HG03442 (cell line): ENCODE results near the gene KSR1.
A peak's percentile ranks its signal among the peaks of the same experiment; 100 is the strongest.
"Not testable (repeated sequence)": the region's sequence is repeated elsewhere in the genome, so short reads cannot be mapped to it uniquely, and the experiment has no call there.

Experiments used
- ATAC-seq: cut with Tn5 transposase; IDR thresholded peaks from one replicate; pipeline ENCODE4 v1.9.1; 2021; ENCODE audit warnings: mild to moderate bottlenecking, moderate library complexity; ENCODE audit not compliant: unreplicated experiment

The KSR1 gene

DNA sequence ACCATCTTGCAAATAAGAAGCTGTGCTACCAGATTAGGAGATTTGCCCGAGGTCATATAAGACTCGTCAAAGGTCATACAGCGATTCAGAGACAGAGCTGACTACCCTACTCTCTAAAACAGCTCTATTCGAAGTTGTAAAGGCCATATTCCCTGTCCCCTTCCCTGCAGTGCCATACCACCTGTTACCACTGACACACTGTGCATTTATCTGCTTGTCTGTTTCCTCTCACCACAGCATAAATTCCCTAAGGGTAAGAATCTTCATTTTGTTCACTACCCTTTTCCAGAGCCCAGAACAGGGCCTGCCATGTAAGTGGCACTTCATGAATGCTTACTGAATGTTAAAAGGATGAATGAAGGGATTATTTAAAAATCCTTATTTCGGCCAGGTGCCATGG is 3.4 kb upstream of the KSR1 start:
- no peak for ATAC-seq

DNA sequence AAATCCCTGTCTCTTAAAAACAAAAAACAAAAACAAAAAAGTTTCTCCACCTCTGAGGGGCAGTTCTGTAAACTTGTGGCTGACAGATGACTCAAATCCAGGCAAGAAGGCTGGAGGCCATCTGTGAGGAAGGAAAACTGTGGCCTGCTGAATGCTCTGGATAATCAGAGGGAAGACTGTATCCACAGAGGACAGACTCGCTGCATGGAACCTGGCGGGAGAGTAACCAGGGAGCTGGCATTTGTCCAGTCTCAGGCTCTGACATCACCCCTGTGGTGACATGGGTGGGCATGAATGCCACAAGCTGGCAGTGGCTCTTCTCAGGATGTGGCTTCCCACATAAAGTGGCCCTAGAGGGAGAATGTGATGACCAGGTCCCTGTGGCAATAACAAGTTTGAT is 2.8 kb upstream of the KSR1 start:
- no peak for ATAC-seq

DNA sequence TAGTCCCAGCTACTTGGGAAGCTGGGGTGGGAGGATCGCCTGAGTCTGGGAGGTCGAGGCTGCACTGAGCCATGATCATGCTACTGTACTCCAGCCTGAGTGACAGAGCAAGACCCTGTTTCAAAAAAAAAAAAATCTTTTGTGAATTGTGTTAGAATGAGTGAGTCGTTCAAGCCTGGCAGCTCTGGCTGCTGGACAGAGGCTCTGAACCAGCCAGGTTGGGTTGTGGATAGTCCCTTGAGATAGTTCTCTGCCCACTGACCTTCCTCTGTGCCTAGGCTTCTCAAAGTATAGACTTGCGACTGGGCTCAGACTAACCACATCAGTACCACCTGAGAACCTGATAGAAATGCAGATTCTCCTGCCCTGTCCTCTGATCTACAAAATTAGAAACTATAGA is 2.2 kb upstream of the KSR1 start:
- no peak for ATAC-seq

DNA sequence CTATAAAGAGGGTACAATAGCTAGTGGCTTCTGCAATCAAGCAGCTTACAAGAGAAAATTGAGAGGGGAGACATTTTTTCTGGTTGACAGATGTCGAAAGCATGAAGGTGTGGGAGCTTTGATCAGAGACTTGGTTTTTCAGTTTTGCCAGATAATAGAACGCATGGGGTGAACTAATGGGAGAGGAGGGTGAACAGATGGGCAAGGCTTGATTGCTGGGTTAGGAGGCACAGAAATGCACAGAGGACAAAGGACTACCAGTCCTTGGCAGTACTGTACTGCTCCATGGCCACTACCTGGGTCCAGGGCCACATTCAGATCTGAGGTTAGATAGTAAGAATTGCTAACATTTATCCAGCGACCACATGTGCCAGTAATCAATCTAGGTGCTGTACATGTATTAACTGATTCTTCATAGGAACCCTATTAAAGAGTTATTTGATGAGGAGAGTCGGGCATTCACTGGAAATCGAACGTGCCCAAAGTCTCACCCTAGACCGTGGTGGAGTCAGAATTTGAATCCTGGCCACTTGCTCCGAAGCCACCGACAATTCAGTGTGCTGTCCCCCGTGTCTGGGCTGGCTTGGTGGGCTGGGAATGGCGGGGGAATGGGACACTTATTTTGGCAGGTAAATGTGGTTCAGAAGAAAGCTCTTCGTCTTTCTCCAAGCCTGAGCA is 873 bp upstream of the KSR1 start:
- no peak for ATAC-seq

DNA sequence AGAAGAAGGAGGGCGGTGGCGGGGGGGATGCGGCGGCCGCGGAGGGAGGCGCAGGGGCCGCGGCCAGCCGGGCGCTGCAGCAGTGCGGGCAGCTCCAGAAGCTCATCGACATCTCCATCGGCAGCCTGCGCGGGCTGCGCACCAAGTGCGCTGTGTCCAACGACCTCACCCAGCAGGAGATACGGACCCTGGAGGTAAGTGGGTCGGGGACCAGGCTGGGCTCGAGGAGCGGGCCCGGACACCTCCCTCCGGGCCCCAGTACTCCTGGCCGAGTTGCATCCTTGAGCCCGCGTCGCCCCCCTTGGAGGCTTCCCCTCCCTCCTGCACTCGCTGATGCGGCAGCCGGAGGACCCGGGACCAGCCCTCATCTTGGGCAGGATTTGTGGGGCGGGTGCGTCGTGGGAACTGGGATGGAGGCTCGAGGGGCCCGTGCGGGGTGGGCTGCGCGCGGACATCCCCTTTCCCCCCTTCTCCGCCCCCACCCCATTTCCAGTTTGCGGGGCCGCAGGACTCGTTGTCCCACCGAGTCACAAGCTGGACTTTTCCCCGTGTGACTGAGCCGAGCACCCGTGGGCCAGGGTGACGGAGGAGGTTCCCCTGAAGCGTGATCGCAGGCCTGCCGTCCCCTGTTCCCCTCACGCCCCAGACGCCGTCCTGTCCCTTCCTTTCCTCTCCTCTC is 572 bp downstream of the KSR1 start:
- no peak for ATAC-seq

DNA sequence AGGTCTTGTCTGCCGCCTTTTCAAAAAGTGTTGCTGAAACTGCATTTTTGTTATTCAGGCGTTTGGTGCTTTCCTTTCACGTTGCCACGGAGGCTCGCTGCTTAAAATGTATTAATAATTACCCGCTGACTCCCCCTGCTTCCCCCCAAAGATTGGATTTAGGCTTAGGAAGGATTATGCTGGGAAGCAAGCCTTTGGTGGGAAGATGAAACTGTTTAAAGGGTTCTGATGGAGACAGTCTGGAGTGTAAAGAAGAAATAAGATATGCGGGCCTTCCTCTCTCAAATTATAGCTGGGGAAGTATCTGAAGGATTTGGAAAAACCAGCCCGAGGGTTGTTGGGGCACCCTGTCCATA is 1.1 kb downstream of the KSR1 start:
- ATAC-seq, result no peak

DNA sequence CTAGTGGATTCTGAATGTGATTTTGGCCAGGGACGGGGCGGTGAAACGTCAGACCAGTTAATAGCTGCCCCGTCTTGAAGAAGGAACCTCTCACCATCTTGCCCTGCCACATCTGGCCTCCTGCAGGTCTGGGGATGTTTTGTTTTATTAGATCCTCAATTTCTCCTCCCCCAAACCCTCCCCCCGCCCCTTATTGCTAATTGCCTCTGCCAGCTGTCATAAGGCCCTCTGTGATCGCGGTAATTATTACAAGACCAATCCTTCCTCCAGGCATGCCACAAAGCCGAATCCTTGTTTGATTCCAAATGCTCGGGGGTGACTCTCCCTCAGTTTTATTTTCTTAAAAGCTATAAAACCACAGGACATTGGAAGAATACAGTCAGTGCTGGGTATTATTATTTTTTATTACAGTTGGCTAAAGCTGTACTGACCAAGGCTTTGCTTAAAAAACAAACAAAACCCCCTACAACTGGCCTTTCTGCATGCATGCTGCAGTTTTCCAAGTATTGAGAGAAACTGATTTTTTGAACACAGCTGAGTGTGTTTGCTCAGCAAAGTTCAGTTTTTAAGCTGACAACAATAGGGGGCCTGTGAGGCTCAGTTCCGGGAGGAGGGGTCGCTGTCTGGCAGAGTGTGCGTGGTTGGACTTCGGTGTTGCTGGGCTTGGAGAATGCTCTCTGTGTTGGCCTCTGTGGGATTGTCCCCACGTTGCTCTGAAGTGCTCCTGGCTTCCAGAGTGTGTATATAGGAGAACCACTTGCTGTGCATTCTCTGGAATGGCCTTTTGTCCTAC is 1.7 kb downstream of the KSR1 start:
- ATAC-seq, result no peak

DNA sequence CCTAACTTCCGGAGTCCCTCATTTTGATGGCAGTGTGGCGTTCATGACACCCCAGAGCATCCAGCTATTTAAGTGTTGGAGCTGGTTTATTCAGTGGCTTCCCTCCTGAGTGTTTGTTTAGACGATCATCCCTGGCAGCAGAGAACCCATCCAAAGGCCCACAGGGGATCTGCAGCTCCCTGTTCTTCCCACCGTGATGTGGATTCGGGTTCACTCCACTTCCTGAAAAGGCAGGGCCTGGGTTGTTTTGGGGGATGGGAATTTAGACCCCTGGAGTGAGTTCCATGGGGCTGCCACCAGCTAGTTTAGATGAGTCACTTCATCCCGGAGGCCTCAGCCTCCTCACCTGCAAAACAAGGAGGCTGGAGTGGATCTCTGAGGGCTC is 2.3 kb downstream of the KSR1 start:
- ATAC-seq, result no peak

DNA sequence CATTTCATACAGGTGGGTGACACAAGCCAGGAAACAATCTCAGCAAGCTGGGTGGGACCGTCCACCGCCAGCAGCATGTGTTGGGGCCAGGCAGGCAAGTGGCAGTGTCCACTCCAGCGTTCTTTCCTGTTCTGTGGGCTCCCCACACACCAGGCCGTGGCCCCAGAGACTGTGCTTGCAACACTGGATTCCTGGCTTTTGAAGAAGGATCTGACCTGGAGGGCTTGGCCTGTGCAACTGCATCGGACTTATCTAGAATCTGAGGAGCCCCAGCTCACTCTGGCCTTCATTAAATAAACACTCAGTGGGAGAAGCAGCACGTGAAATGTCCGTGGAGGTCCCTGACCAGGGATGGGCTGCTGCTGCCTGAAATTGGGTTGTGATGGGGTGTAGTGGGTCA is 3.2 kb downstream of the KSR1 start:
- ATAC-seq, result no peak

DNA sequence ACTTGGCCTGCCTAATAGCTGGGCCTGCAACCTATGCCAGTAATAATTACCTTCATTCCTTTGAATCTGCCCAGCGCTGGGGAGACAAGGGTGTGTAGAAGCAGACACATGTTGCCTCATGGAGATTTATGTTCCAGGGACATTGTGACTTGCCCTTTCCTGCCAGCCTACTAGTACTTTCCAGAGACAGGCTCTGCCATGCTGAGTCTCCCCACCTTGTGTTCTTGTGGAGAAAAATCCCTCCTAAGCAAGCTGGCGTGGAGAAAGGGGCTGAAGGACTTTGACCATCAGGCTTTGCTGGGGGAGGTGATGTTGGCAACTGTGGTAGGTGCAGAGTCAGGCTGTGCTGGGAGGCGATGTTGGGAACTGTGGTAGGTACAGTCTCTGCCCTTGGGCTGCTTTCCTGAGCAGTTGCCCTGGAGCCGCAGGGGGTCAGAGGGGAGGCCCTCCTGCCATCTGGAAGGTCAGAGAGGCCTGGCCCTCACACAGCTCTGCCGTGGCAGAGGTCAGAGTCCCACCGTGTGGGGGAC is 4.0 kb downstream of the KSR1 start:
- ATAC-seq, result no peak

DNA sequence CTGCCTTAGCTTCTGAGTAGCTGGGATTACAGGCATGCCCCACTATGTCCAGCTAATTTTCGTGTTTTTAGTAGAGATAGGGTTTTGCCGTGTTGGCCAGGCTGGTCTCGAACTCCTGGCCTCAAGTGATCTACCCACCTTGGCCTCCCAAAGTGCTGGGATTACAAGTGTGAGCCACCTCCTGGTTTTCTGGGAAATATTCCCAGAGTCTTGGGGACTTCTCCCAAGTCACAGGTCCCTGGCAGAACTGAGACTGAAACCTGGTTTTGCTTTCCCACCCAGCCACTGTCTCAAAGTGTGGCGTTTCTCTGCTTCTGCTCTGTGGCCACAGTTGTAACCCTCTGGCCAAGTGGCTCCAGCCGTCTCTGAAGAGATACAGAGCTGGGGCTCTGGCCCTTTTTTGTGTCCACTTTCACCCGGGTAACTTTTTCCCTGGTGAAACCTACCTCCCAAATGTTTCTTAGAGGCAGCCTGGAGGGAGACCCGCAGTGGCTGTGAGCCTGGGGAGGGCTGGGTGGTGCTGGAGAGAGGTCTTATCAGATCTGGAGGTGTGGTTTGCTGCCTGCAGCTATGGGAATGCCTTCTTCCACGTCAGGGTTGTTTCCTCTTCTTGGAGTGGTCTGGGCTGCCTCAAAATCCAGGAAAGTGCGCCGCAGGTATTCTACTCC is 5.1 kb downstream of the KSR1 start:
- no peak for ATAC-seq

DNA sequence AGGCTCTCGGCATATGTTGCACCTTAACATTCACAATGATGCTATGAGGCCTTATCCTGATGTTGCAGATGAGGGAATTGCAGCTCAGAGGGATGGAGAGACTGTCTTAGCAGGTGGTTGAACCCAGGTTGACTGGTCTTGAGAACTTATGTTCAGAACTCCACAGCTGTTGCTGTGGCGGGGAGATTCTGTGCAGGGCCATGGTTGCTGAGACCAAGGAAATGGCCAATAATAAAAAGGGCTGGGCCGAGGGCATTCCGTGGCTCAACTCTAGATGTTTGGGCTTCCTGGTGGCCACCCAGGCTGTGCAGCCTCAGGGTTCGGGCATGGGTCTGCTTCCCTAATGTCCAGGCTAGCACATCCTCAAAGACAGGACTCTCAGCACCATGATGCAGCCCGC is 5.9 kb downstream of the KSR1 start:
- ATAC-seq, result no peak

DNA sequence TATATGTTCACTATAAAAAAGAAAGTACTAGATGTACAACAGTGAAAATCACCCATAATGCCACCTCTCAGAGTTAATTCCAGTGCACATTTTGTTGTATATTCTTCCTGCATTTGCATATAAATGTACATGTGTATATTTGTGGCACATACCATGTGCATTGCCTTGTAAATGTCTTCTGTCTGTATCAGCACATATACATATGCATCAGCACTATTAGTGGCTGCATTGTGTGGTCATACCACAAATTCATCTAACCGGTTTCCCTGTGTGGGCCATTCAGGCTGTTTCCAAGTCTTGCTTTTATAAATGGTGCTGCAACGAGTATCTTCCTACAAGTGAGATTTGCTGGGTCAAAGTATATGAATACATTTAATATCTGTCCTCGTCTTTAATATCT is 6.5 kb downstream of the KSR1 start:
- no peak for ATAC-seq

DNA sequence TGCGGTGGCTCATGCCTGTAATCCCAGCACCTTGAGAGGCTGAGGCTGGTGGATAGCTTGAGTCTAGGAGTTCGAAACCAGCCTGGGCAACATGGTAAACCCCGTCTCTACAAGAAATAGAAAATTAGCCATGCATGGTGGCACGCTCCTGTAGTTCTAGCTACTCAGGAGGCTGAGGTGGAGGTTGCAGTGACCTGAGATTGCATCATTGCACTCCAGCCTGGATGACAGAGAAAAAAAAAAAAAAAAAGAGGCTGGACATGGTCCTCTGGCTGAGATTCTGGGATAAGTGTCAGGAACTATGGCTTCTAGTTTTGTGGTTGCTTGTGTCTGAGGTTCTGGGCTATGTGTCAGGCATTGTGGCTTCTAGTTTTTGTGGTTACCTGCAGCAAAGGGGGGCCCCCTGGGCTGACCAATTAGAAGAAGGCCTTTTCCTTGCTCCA is 7.0 kb downstream of the KSR1 start:
- no peak for ATAC-seq

DNA sequence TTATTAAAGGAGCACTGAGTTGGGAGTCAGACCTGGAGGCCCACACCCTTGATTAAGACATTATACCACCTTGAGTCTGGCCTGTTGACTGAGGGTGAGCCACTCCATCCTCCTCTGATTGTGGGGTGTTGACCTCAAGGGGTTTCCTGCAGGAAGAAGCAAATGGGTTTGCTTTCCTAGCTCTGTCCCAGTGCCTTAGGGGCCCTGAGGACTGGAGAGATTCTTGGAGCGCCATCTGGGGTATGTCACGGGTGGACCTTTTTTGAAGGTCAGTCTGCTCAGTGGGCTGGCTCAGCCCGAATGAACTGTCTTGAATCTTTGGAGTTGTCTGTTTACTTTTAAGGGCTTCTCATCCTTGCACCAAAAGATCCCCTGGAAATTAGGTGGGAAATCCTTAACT is 7.8 kb downstream of the KSR1 start:
- ATAC-seq, result not testable (repeated sequence)

DNA sequence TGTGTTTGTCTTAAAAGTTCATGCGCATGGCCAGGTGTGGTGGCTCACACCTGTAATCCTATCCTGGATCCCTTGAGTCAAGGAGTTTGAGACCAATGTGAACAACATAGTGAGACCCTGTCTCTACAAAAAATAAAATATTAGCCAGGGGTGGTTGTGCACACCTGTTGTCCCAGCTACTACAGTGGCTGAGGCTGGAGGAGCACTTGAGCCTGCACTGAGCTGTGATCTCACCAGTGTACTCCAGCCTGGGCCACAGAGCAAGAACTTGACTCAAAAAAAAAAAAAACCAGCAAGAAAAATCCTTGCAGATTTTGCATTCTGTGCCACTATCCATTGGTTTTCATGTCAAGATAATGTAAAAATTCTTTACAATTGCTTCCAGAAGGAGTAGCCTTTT is 8.2 kb downstream of the KSR1 start:
- no peak for ATAC-seq

DNA sequence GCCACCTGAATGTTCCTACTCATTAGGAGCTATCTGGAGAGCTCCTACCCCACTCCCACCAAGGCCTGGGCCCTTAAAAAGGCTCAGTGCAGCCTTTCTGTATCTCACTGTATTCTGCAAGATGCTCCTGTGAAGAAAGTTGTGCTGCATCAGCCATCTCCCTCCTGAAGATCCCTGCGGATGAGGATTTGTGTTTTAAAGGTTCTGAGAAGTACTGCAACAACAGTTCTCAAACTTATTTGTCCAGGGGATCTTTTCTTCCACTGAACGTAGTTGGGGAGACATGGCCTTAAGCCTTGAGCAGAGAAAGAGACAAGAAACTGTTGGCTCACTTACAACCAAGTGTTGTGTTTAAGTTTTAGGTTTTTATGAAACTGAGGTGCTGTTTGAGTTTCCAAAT is 9.6 kb downstream of the KSR1 start:
- ATAC-seq, result not testable (repeated sequence)

DNA sequence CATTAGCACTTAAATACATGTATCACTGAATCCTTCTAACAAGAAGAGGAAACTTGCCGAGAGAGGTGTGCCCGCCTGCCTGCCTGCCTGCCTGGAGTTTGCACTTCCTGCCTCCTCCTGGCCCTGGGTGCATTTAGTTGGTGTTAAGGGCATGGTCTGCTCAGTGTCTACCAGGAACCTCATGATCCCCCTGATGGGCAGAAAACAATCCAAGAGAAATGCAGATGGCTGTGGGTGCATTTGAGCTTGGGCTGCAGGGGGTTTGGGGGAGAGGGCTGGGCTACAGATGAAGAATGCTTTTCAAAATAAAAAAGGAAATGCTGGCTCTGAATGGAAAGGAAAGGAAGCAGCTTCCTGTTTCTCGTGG is 10.1 kb downstream of the KSR1 start:
- no peak for ATAC-seq

DNA sequence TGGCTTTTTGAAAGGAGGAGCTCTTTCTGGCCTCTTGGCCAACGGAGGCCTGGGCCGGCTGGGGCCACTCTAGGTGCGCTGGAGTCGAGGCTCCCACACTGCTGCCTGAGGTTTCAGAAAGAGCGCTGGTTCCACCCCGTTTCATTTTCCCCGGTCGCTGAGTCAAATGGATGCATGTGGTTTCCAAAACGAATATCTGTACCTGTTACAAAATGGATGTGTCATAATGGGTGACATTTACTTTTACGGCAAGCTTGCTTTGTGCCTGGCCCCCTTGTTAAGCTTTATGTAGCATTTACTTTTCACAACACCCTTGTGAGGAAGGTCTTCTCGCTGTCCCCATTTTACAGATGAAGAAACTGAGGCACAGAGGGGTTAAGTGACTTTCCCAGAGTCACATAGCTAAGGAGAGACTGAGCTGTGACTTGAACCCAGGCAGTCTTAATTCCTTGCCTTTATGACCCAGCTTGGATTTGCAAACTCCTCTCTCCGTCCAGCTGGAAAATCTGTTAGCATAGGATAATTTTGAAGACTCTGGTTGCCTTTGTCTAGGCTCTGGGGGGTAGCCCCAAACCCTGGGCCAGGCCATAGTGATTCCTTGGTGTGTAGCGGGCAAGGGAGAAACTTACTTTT is 10.6 kb downstream of the KSR1 start:
- peak; percentile 59 for ATAC-seq

DNA sequence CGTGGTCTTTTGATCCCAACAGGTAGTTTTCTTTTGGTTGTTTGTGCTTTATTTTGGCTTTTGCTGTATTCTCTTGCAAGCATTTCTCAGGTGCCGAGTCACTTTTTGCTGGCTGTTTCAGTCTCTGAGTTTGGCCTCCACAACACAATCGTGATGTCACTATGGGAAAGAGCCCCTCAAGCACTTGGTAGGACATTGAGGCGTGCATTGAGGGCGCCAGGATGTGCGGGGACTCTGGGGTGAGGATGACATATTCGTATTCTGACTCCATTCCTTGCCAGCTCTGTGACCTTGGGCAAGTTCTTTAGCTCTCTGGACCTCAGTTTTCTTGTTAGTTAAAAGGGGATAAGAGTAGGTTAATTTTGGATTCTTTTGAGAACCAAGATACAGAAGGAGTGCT is 13.0 kb downstream of the KSR1 start:
- ATAC-seq, result no peak
